ENCODE measurements around the gene TP53AIP1. TPM values are rescaled to one million over a fixed set of nuclear protein-coding genes. Genes with fewer than 3 reads are reported as not detected.

The TP53AIP1 gene
- total RNA-seq, 2 experiments from 2014 or later = 0.20 TPM; not detected in 1

DNA sequence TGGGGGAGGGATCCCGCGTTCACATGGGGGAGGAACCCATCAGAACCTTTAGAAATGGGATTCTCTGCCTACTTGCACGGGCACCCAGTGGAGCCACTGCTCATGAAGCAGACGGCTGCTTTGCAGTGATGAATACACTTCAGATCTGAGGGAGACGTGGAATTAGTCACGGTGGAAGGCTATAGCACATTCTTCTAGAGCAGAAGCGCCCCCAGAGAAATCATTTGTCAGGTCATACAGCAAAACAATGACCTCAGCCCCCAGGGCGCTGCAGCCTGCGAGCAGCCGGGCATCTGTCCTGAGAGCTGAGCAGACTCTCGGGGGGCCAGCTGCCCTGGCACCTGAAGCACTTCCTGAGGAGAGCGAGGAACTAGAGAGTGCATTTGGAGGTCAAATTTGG lies 12.7 kb downstream of the TP53AIP1 start:
- Mint-ChIP-seq H3K9me3 (no peaks in the 10 kb centered on the region), H3K4me3 (no peak overlapping the region), H3K27me3 (no peaks in the 10 kb centered on the region), H3K27ac (no peak overlapping the region), H3K36me3 (ENCODE audit: low read depth) (no peaks in the 10 kb centered on the region), H3K4me1 (ENCODE audit: low read depth) (peaks cover 4% of the 10 kb centered on the region)
- Histone ChIP-seq H3K36me3 (ENCODE audit: insufficient read depth, low read length) (no peaks in the 10 kb centered on the region), H3K4me3 (ENCODE audit: low read length) (no peak overlapping the region), H3K4me1 (ENCODE audit: insufficient read depth, low read length) (peaks cover 6% of the 10 kb centered on the region), H3K27ac (ENCODE audit: low read depth in 1 of 2, low read length in 2 of 2) (no peak overlapping the region), H3K9me3 (ENCODE audit: control insufficient read depth in 1 of 2, insufficient read depth in 1 of 2, low read length in 2 of 2) (no peaks in the 10 kb centered on the region), H3K27me3 (ENCODE audit: control insufficient read depth in 1 of 2, insufficient read depth in 2 of 2, low read length in 2 of 2) (no peaks in the 10 kb centered on the region)
- intact Hi-C loops (cut with DNase I, micrococcal nuclease) = no loop called here
- POLR2A ChIA-PET = no interaction called here
- ATAC-seq (ENCODE audit: poor library complexity) (no peak), DNase-seq (no peak)
- CTCF ChIA-PET = no interaction called here
- TF ChIP-seq CTCF (IDR thresholded peaks at IDR 0.05) = no peak

DNA sequence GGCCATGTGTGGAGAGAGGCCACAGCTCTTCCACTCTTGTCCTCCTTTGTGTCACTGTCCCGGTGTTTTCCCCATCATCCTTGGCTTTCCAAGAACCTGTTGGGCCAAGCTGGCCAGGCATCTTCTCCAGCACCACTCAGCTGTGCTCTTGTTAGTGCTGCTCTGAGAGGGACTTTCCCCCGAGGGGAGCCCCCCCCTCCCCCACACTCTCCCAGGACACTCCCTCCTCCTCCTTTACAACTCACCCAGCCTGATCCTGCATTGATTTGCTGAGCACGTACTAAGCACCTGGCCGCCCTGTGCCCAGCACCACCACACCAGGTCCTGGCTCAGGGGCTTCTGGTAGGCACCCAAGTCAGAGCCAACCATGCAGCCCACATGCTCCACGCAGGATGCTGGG lies 13.2 kb downstream of the TP53AIP1 start:
- Histone ChIP-seq H3K27ac (ENCODE audit: low read depth in 1 of 2, low read length in 2 of 2) (no peak overlapping the region), H3K4me3 (ENCODE audit: low read length) (no peak overlapping the region), H3K4me1 (ENCODE audit: insufficient read depth, low read length) (peaks cover 6% of the 10 kb centered on the region), H3K27me3 (ENCODE audit: control insufficient read depth in 1 of 2, insufficient read depth in 2 of 2, low read length in 2 of 2) (no peaks in the 10 kb centered on the region), H3K36me3 (ENCODE audit: insufficient read depth, low read length) (no peaks in the 10 kb centered on the region), H3K9me3 (ENCODE audit: control insufficient read depth in 1 of 2, insufficient read depth in 1 of 2, low read length in 2 of 2) (no peaks in the 10 kb centered on the region)
- DNase-seq = no peak
- Mint-ChIP-seq H3K27me3 (no peaks in the 10 kb centered on the region), H3K27ac (no peak overlapping the region), H3K9me3 (no peaks in the 10 kb centered on the region), H3K36me3 (ENCODE audit: low read depth) (no peaks in the 10 kb centered on the region), H3K4me1 (ENCODE audit: low read depth) (peaks cover 4% of the 10 kb centered on the region), H3K4me3 (no peak overlapping the region)
- ChIA-PET CTCF (no interaction called here), POLR2A (no interaction called here)
- TF ChIP-seq CTCF (IDR thresholded peaks at IDR 0.05) = no peak
- no peak for ATAC-seq (ENCODE audit: poor library complexity)
- intact Hi-C loops (cut with DNase I, micrococcal nuclease) = no loop called here

GRCh38 chr11:128928400-128928799 lies 14.3 kb downstream of the TP53AIP1 start:
- H3K4me3 ChIP-seq (ENCODE audit: low read length) = no peak overlapping the region
- H3K36me3 ChIP-seq (ENCODE audit: insufficient read depth, low read length) = no peaks in the 10 kb centered on the region
- Mint-ChIP-seq H3K27ac (no peak overlapping the region), H3K9me3 (no peaks in the 10 kb centered on the region), H3K4me1 (ENCODE audit: low read depth) (peaks cover 4% of the 10 kb centered on the region), H3K27me3 (no peaks in the 10 kb centered on the region), H3K36me3 (ENCODE audit: low read depth) (no peaks in the 10 kb centered on the region), H3K4me3 (no peak overlapping the region)
- ChIA-PET POLR2A (no interaction called here), CTCF (no interaction called here)
- no peaks in the 10 kb centered on the region for H3K9me3 ChIP-seq (ENCODE audit: control insufficient read depth in 1 of 2, insufficient read depth in 1 of 2, low read length in 2 of 2)
- no peaks in the 10 kb centered on the region for H3K27me3 ChIP-seq (ENCODE audit: control insufficient read depth in 1 of 2, insufficient read depth in 2 of 2, low read length in 2 of 2)
- H3K4me1 ChIP-seq (ENCODE audit: insufficient read depth, low read length) = peaks cover 6% of the 10 kb centered on the region
- intact Hi-C loops (cut with DNase I, micrococcal nuclease) = no loop called here
- DNase-seq = peak in 3 of 14 experiments; percentile 18 to 51 (median 26)
- TF ChIP-seq CTCF (IDR thresholded peaks at IDR 0.05) = no peak
- ATAC-seq (ENCODE audit: poor library complexity) = no peak
- H3K27ac ChIP-seq (ENCODE audit: low read depth in 1 of 2, low read length in 2 of 2) = no peak overlapping the region
